ENCODE measurements around the gene OSM. TPM values are rescaled to one million over a fixed set of nuclear protein-coding genes. Genes with fewer than 3 reads are reported as not detected.

OSM gene
- total RNA-seq, 1 experiment from 2014 or later, result not detected

- no peak for DNase-seq (ENCODE audit: low read depth)
These were observed 2.8 kb downstream of the OSM start for GRCh38 chr22:30263883-30264282.

- DNase-seq (ENCODE audit: low read depth), result peak; percentile 52
These were observed 3.5 kb downstream of the OSM start for GRCh38 chr22:30262917-30263741.

- DNase-seq (ENCODE audit: low read depth), result no peak
These were observed 4.5 kb downstream of the OSM start for GRCh38 chr22:30262112-30262511.

- peak; percentile 84 for DNase-seq (ENCODE audit: low read depth)
These were observed 5.5 kb downstream of the OSM start for GRCh38 chr22:30261134-30261533.

GRCh38 chr22:30260682-30261081, 6.0 kb downstream of the OSM start:
- DNase-seq (ENCODE audit: low read depth), result no peak

- no peak for DNase-seq (ENCODE audit: low read depth)
These were observed 6.4 kb downstream of the OSM start for GRCh38 chr22:30260276-30260675.

GRCh38 chr22:30254314-30254713, 12.3 kb downstream of the OSM start:
- DNase-seq (ENCODE audit: low read depth), result no peak

- DNase-seq (ENCODE audit: low read depth), result peak; percentile 72
These were observed 13.3 kb downstream of the OSM start for GRCh38 chr22:30253205-30253852.

- DNase-seq (ENCODE audit: low read depth), result peak; percentile 74
These were observed 14.0 kb downstream of the OSM start for GRCh38 chr22:30252411-30253204.

GRCh38 chr22:30251711-30252110, 14.9 kb downstream of the OSM start:
- DNase-seq (ENCODE audit: low read depth), result peak; percentile 93

- DNase-seq (ENCODE audit: low read depth), result peak; percentile 82
These were observed 15.9 kb downstream of the OSM start for GRCh38 chr22:30250661-30251267.

- no peak for DNase-seq (ENCODE audit: low read depth)
These were observed 16.5 kb downstream of the OSM start for GRCh38 chr22:30250039-30250565.

- DNase-seq (ENCODE audit: low read depth), result no peak
These were observed 17.3 kb downstream of the OSM start for GRCh38 chr22:30249049-30250038.

GRCh38 chr22:30248484-30248883, 18.2 kb downstream of the OSM start:
- no peak for DNase-seq (ENCODE audit: low read depth)

- DNase-seq (ENCODE audit: low read depth), result no peak
These were observed 18.7 kb downstream of the OSM start for GRCh38 chr22:30247974-30248373.

GRCh38 chr22:30247561-30247960, 19.1 kb downstream of the OSM start:
- DNase-seq (ENCODE audit: low read depth), result no peak

- peak; percentile 62 for DNase-seq (ENCODE audit: low read depth)
These were observed 19.8 kb downstream of the OSM start for GRCh38 chr22:30246814-30247376.

- DNase-seq (ENCODE audit: low read depth), result no peak
These were observed 20.5 kb downstream of the OSM start, which contains the start of gene LIF for GRCh38 chr22:30245985-30246813. LIF (minus strand) TSS chr22:30246759; CDS start chr22:30246695, 64 bp downstream.
